Spleen (tissue), 11 donors: ENCODE measurements around the gene PHACTR2. TPM values are rescaled to one million over a fixed set of nuclear protein-coding genes. Genes with fewer than 3 reads are reported as not detected.

Experiments used
- DNase-seq: peaks from one replicate; pipeline ENCODE4 v3.0.0-alpha.2; 2020
- H3K27ac ChIP-seq, 8 donors: fragments of 200-600 bp; sonication (generic) in 7 of 8; 1 replicate in 4 of 8; 2 replicates in 4 of 8; pipeline versions ENCODE4 v1.5.0 to v1.8.0; 2016 to 2021; ENCODE audit warnings: inconsistent platforms in 4 of 8, mild to moderate bottlenecking in 4 of 8, moderate library complexity in 1 of 8
- H3K27me3 ChIP-seq, 7 donors: fragments of 200-600 bp; sonication (generic) in 6 of 7; replicated peaks in 1 of 7; 1 replicate in 4 of 7; 2 replicates in 3 of 7; pipeline versions ENCODE4 v1.5.0 to v1.8.0; 2016 to 2021; ENCODE audit warnings: inconsistent platforms in 3 of 7, mild to moderate bottlenecking in 1 of 7
- H3K36me3 ChIP-seq, 6 donors: fragments of 200-600 bp; sonication (generic) in 5 of 6; 1 replicate in 4 of 6; 2 replicates in 2 of 6; pipeline versions ENCODE4 v1.5.0 to v1.8.0; 2016 to 2021; ENCODE audit warnings: inconsistent platforms in 2 of 6
- H3K4me1 ChIP-seq, 6 donors: fragments of 200-600 bp; sonication (generic) in 5 of 6; 1 replicate in 3 of 6; 2 replicates in 3 of 6; pipeline versions ENCODE4 v1.5.0 to v1.8.0; 2016 to 2021; ENCODE audit warnings: inconsistent platforms in 3 of 6
- H3K4me3 ChIP-seq, 8 donors: fragments of 200-600 bp; sonication (generic) in 7 of 8; 1 replicate in 4 of 8; 2 replicates in 4 of 8; pipeline versions ENCODE4 v1.5.0 to v1.8.0; 2016 to 2021; ENCODE audit warnings: inconsistent platforms in 4 of 8, mild to moderate bottlenecking in 4 of 8, moderate library complexity in 2 of 8
- H3K9me3 ChIP-seq, 8 donors: fragments of 200-600 bp; sonication (generic) in 7 of 8; 1 replicate in 4 of 8; 2 replicates in 4 of 8; pipeline versions ENCODE4 v1.5.0 to v1.8.0; 2016 to 2021; ENCODE audit warnings: inconsistent platforms in 4 of 8
- CTCF ChIP-seq, 11 experiments: fragments of 200-600 bp in 7 of 11; fragments of 450-650 bp in 4 of 11; sonication (generic) in 4 of 11; IDR thresholded peaks in 8 of 11; conservative IDR thresholded peaks in 3 of 11; 1 replicate in 7 of 11; 2 replicates in 4 of 11; pipeline versions ENCODE4 v1.4.0 to v1.8.0; 2016 to 2021; ENCODE audit warnings: antibody characterized with exemption in 11 of 11, inconsistent platforms in 4 of 11, mild to moderate bottlenecking in 1 of 11
- POLR2A ChIP-seq, 3 donors: fragments of 450-650 bp; IDR thresholded peaks; one replicate each; pipeline ENCODE4 v1.5.1; 2017; ENCODE audit warnings: antibody characterized with exemption in 3 of 3, mild to moderate bottlenecking in 1 of 3
- POLR2AphosphoS5 ChIP-seq, 3 donors: sonication (generic); formaldehyde crosslinking; IDR thresholded peaks; one replicate each; pipeline ENCODE4 v1.5.1; 2017; ENCODE audit warnings: antibody characterized with exemption in 3 of 3
- WGBS, 5 donors: extraction: QIAGEN DNeasy Blood & Tissue Kit in 3 of 5; methylation state at CpG; one replicate each; pipeline versions ENCODE4 v1.1.5 to v1.1.7; 2013 to 2018; 5-methylcytosine and 5-hydroxymethylcytosine counted together
- intact Hi-C: fragments of 100-400 bp; cut with DNase I; formaldehyde crosslinking; loops from one replicate; pipeline ENCODE4 v1.15.0; 2023; ENCODE audit warnings: low total_unique reads
- polyA plus RNA-seq, 3 donors: library from polyadenylated mRNA; stranded (reverse); fragments of 200-250 nt; gene quantifications; one replicate each; pipeline ENCODE4 v1.2.1, GENCODE V29; 2013
- total RNA-seq, 7 donors: library from RNA; depleted of rRNA in 3 of 7; stranded (reverse); fragments of >200 nt in 3 of 7; fragmentation: NEBNext Ultra II Directional in 4 of 7; extraction: Animal tissue kit (Norgen Biotek cat#: 25700) in 4 of 7; gene quantifications; one replicate each; pipeline versions ENCODE4 v1.1.0 to v1.2.1, GENCODE V29; 2016 to 2021
- donor health status: healthy with polysubstance abuse.
- donor health status: DM: no; HTN: no; CAD: no; lungs with moderate emphysema.
- donor health status: DM: no; HTN: no; CAD: no.
- donor health status: Bipolar disorder and iron deficiency.
- donor health status: healthy.
- donor health status: DM: no; HTN: no; CAD: no.
- donor health status: DM: yes; HTN: yes; CAD: no.

PHACTR2 gene
- total and polyA plus RNA-seq, 10 donors, result 3.5 to 116 (median 76.1) TPM

GRCh38 chr6:143836150-143836549 is 158.4 kb downstream of the PHACTR2 start:
- 89 to 96% (median 95%) methylated on average over 2 of the region's 2 CpGs for WGBS, 5 donors
- intact Hi-C loops, result no loop called here
- no peaks in the 10 kb centered on the region for H3K4me1 ChIP-seq
- DNase-seq, result no peak
- no peaks in the 10 kb centered on the region for H3K27me3 ChIP-seq
- no peak overlapping the region for H3K4me3 ChIP-seq
- H3K27ac ChIP-seq, result no peak overlapping the region
- H3K36me3 ChIP-seq, result peaks cover 0 to 9% (median 0%) of the 10 kb centered on the region in 6 donors
- TF ChIP-seq POLR2A (IDR thresholded peaks at IDR 0.05) (no peak), CTCF (IDR thresholded peaks at IDR 0.05 in 8 of 11, conservative IDR thresholded peaks at IDR 0.05 in 3 of 11) (no peak), POLR2AphosphoS5 (IDR thresholded peaks at IDR 0.05) (no peak)
- H3K9me3 ChIP-seq, result no peaks in the 10 kb centered on the region

- intact Hi-C loops, result no loop called here
- Histone ChIP-seq H3K4me3 (no peak overlapping the region), H3K27ac (no peak overlapping the region), H3K9me3 (no peaks in the 10 kb centered on the region), H3K4me1 (peaks cover 0 to 9% (median 5%) of the 10 kb centered on the region in 6 donors), H3K27me3 (no peaks in the 10 kb centered on the region), H3K36me3 (no peaks in the 10 kb centered on the region)
- DNase-seq, result no peak
- 83 to 92% (median 86%) methylated on average over 5 of the region's 5 CpGs for WGBS, 5 donors
- no peak for TF ChIP-seq POLR2AphosphoS5 (IDR thresholded peaks at IDR 0.05)
- no peak for TF ChIP-seq CTCF (IDR thresholded peaks at IDR 0.05 in 8 of 11, conservative IDR thresholded peaks at IDR 0.05 in 3 of 11)
- TF ChIP-seq POLR2A (IDR thresholded peaks at IDR 0.05), result no peak
Measured at GRCh38 chr6:143838395-143838794, 160.6 kb downstream of the PHACTR2 start.

DNA sequence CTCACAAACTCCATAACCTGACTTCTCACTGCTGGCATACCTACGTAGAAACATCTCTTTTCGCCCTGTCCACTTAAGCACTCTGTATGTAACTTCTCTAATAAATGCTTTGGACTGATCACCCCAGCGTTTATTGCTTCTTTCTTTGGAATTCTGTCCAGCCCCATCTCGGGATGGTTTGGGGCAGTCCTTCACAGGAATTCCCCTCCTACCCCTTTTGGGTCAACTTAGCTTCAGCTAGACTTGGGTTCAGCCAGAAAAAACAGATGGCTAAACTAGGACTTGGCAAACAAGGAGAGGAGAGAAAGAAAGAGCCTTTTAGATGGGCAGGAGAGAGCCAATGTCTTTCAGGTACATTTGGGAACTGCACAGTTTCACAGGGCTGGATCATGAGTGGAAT is 161.4 kb downstream of the PHACTR2 start:
- Histone ChIP-seq H3K36me3 (no peaks in the 10 kb centered on the region), H3K4me3 (no peak overlapping the region), H3K9me3 (no peaks in the 10 kb centered on the region), H3K4me1 (peaks cover 3 to 17% (median 12%) of the 10 kb centered on the region in 6 donors), H3K27ac (no peak overlapping the region), H3K27me3 (no peaks in the 10 kb centered on the region)
- WGBS, 5 donors, result 65 to 83% (median 81%) methylated on average over 4 of the region's 4 CpGs
- TF ChIP-seq CTCF (IDR thresholded peaks at IDR 0.05 in 8 of 11, conservative IDR thresholded peaks at IDR 0.05 in 3 of 11) (no peak), POLR2A (IDR thresholded peaks at IDR 0.05) (no peak), POLR2AphosphoS5 (IDR thresholded peaks at IDR 0.05) (no peak)
- no peak for DNase-seq
- intact Hi-C loops, result no loop called here

DNA sequence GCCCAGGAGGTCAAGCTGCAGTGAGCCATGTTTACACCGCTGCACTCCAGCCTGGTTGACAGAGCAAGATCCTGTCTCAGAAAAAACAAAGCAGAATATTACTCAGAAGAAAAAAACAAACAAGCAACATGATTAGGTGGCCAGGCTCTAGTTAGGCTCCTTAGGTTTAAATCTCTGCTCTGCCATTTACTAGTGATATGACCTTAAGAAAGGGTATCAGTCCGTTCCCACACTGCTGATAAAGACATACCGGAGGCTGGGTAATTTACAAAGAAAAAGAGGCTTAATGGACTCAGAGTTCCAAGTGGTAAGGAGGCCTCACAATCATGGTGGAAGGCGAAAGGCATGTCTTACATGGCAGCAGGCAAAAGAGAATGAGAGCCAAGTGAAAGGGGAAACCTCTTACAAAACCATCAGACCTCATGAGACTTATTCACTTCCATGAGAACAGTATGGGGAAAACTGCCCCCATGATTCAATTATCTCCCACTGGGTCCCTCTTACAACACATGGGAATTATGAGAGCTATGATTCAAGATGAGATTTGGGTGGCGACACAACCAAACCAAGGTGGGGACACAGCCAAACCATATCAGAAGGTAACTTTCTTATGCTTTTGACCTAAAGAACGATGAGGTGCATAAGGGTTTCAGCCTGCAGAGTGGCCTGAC is 163.0 kb downstream of the PHACTR2 start:
- H3K4me3 ChIP-seq, result no peak overlapping the region
- H3K36me3 ChIP-seq, result peaks cover 0 to 14% (median 11%) of the 10 kb centered on the region in 6 donors
- H3K27me3 ChIP-seq, result no peaks in the 10 kb centered on the region
- 93 to 97% (median 94%) methylated on average over 6 of the region's 6 CpGs for WGBS, 5 donors
- DNase-seq, result no peak
- intact Hi-C loops, result loop anchor here (5.0 to 10.0 kb wide), 2 partner anchors 163 to 174 kb away; partner anchors contain the start of gene PHACTR2
- no peak overlapping the region for H3K27ac ChIP-seq
- H3K9me3 ChIP-seq, result no peaks in the 10 kb centered on the region
- peaks cover 8 to 32% (median 26%) of the 10 kb centered on the region in 6 donors for H3K4me1 ChIP-seq
- TF ChIP-seq POLR2A (IDR thresholded peaks at IDR 0.05) (no peak), CTCF (IDR thresholded peaks at IDR 0.05 in 8 of 11, conservative IDR thresholded peaks at IDR 0.05 in 3 of 11) (no peak), POLR2AphosphoS5 (IDR thresholded peaks at IDR 0.05) (no peak)
